ENCODE measurements around the gene AHDC1.
A peak's percentile ranks its signal among the peaks of the same experiment; 100 is the strongest.

The AHDC1 gene

GRCh38 chr1:27517301-27517700 lies 86.6 kb downstream of the AHDC1 start:
- no peak for TF ChIP-seq YY1 (IDR thresholded peaks at IDR 0.05; ENCODE audit: low read depth)
- TF ChIP-seq MAX (IDR thresholded peaks at IDR 0.05), result no peak
- TF ChIP-seq USF1 (IDR thresholded peaks at IDR 0.05), result no peak
- no peak for TF ChIP-seq TCF12 (IDR thresholded peaks at IDR 0.05; ENCODE audit: low read depth)
- no peak for TF ChIP-seq REST (IDR thresholded peaks at IDR 0.05; ENCODE audit: low read depth)
- TF ChIP-seq ZBTB7A (IDR thresholded peaks at IDR 0.05; ENCODE audit: low read depth), result no peak
- no peak for TF ChIP-seq RAD21 (IDR thresholded peaks at IDR 0.05; ENCODE audit: low read depth)
- TF ChIP-seq EGR1 (IDR thresholded peaks at IDR 0.05), result no peak
- no peak for TF ChIP-seq NFIC (IDR thresholded peaks at IDR 0.05)
- TF ChIP-seq TEAD4 (IDR thresholded peaks at IDR 0.05), result no peak
- TF ChIP-seq FOXM1 (IDR thresholded peaks at IDR 0.05; ENCODE audit: borderline replicate concordance, low read depth), result no peak
- TF ChIP-seq CREB1 (IDR thresholded peaks at IDR 0.05; ENCODE audit: low read depth), result no peak
- no peak for TF ChIP-seq EP300 (IDR thresholded peaks at IDR 0.05; ENCODE audit: borderline replicate concordance)
- TF ChIP-seq CEBPB (IDR thresholded peaks at IDR 0.05), result no peak
- TF ChIP-seq TAF1 (IDR thresholded peaks at IDR 0.05; ENCODE audit: low read depth), result no peak

- TF ChIP-seq USF1 (IDR thresholded peaks at IDR 0.05) (no peak), TCF12 (IDR thresholded peaks at IDR 0.05; ENCODE audit: low read depth) (no peak), CREB1 (IDR thresholded peaks at IDR 0.05; ENCODE audit: low read depth) (no peak), NFIC (IDR thresholded peaks at IDR 0.05) (no peak), REST (IDR thresholded peaks at IDR 0.05; ENCODE audit: low read depth) (no peak), CEBPB (IDR thresholded peaks at IDR 0.05) (no peak), MAX (IDR thresholded peaks at IDR 0.05) (no peak), RAD21 (IDR thresholded peaks at IDR 0.05; ENCODE audit: low read depth) (no peak), TEAD4 (IDR thresholded peaks at IDR 0.05) (no peak)
These were observed 88.3 kb downstream of the AHDC1 start for GRCh38 chr1:27515626-27516025.

- TF ChIP-seq NFIC (IDR thresholded peaks at IDR 0.05) (no peak), FOXM1 (IDR thresholded peaks at IDR 0.05; ENCODE audit: borderline replicate concordance, low read depth) (no peak), CREB1 (IDR thresholded peaks at IDR 0.05; ENCODE audit: low read depth) (no peak)
These were observed 90.0 kb downstream of the AHDC1 start for GRCh38 chr1:27513958-27514357.

- TF ChIP-seq USF1 (IDR thresholded peaks at IDR 0.05), result no peak
- no peak for TF ChIP-seq TCF12 (IDR thresholded peaks at IDR 0.05; ENCODE audit: low read depth)
- TF ChIP-seq CEBPB (IDR thresholded peaks at IDR 0.05), result no peak
- TF ChIP-seq ZBTB7A (IDR thresholded peaks at IDR 0.05; ENCODE audit: low read depth), result no peak
- TF ChIP-seq CREB1 (IDR thresholded peaks at IDR 0.05; ENCODE audit: low read depth), result no peak
- no peak for TF ChIP-seq EGR1 (IDR thresholded peaks at IDR 0.05)
These were observed 90.4 kb downstream of the AHDC1 start for GRCh38 chr1:27513528-27513927.

GRCh38 chr1:27509127-27510080 lies 94.5 kb downstream of the AHDC1 start:
- TF ChIP-seq RAD21 (IDR thresholded peaks at IDR 0.05; ENCODE audit: low read depth) (no peak), EGR1 (IDR thresholded peaks at IDR 0.05) (peak; percentile 54; the same call in 1 of the 2 replicates)

All from Ishikawa (cell line).